GM13976 (cell line): ENCODE measurements around the gene GADD45GIP1.
A peak's percentile ranks its signal among the peaks of the same experiment; 100 is the strongest.

Experiments used
- DNase-seq: peaks from one replicate; pipeline ENCODE4 v3.0.0; 2012; ENCODE audit warnings: low spot score
- CTCF ChIP-seq: IDR thresholded peaks from 2 replicates; pipeline ENCODE4 v1.5.1; 2012; ENCODE audit warnings: borderline replicate concordance, mild to moderate bottlenecking; ENCODE audit not compliant: insufficient read depth; ENCODE audit errors: extremely low read depth, missing control alignments, control extremely low read depth
- in situ Hi-C: fragments of 300-500 bp; cut with MboI; formaldehyde crosslinking; loops from one replicate; pipeline ENCODE4 v1.12.0; 2022; ENCODE audit warnings: low sequenced_read_pairs, mixed read lengths, inconsistent platforms; ENCODE audit not compliant: unreplicated experiment

The GADD45GIP1 gene

DNA sequence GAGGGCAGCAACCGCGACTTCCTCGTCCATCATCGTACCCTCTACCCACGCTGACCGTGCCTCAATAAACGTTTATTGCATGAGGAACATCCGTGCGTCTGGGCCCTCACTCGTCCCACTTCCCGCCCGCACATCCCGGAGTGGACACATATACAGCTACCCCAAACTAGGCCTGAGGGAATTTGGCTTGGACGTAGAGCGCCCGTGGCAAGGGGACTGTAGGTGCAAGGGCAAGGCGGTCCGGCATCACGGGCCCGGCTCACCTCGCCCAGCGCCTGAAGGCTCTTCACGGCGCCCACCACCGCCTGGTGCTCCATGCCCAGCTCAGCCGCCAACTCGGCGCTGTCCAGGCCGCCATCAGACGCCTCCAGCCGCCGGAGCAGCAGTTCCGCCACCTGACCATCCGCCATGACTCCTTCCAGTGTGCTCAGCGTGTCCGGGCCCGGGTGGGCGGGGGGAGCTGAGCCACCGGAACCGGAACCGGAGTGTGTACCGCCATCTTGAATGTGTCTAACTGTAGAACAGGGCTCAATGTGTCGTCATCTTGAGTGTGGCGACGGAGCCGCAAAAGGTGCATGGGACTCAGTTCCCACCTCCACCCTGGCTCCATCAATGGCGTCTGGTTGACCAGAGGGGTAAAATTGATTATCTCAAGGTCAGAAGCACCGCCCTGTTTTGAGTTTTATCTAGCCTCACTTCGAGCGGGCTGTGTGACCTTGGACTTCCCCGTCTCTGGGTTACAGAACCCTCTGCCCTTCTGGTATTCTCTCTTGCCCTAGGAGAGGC lies 23.5 kb downstream of the GADD45GIP1 start, which contains the start of gene FARSA:
FARSA (minus strand) TSS at position 425 of the 786 bp plus-strand sequence; CDS start at position 410, 15 bp downstream.
- in situ Hi-C loops = no loop called here
- TF ChIP-seq CTCF = no peak
- DNase-seq = peak; percentile 94

GRCh38 chr19:12932392-12933286 lies 24.4 kb downstream of the GADD45GIP1 start:
- no peak for TF ChIP-seq CTCF
- in situ Hi-C loops = no loop called here
- no peak for DNase-seq

- no peak for DNase-seq
- in situ Hi-C loops = no loop called here
- TF ChIP-seq CTCF = no peak
These were observed 26.9 kb downstream of the GADD45GIP1 start for GRCh38 chr19:12930002-12930645.

GRCh38 chr19:12924621-12925310 lies 32.3 kb downstream of the GADD45GIP1 start:
- in situ Hi-C loops = no loop called here
- no peak for TF ChIP-seq CTCF
- DNase-seq = no peak

DNA sequence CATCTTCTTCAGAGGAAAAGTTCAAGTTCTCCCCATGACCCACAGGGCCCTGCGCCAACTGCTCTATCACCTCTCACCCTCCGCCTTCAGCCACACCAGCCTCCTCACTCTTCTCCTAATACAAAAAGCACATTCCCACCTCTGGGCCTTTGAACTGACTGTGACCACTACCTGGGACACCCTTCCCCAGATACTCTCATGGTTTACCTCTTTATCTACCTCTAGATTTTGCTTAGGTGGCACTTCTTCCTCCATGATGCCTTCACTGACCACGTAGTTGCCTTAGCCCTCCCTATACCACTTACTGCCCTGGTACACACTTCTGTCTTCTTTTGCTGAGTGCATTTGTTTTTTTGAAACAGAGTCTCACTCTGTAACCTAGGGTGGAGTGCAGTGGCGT lies 34.1 kb downstream of the GADD45GIP1 start:
- in situ Hi-C loops = no loop called here
- no peak for DNase-seq
- no peak for TF ChIP-seq CTCF

DNA sequence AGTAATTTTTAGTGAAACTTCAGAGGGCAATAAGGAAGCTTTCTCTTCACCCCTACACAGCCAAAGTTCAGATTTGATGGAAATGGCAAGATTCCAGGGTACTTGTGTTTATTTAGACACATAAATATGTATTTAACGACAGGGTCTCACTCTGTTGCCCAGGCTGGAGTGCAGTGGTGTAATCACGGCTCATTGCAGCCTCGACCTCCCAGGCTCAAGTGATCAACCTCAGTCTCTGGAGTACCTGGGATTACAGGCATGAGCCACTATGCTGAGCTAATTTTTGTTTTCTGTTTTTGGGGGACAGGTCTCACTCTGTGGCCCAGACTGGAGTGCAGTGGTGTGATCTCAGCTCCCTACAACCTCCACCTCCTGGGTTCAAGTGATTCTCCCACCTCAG lies 36.0 kb downstream of the GADD45GIP1 start:
- in situ Hi-C loops = no loop called here
- no peak for DNase-seq
- no peak for TF ChIP-seq CTCF
